GM19099 (cell line): ENCODE data around the gene SPINT2.

Experiments used
- POLR2A ChIP-seq: IDR thresholded peaks from 3 replicates; pipeline ENCODE4 v1.6.1; 2011; ENCODE audit warnings: low read depth; ENCODE audit not compliant: insufficient read length; ENCODE audit errors: extremely low read depth

The SPINT2 gene

GRCh38 chr19:38277969-38278680 is 13.8 kb downstream of the SPINT2 start:
- no peak for TF ChIP-seq POLR2A

- TF ChIP-seq POLR2A: no peak
These were observed 14.4 kb downstream of the SPINT2 start for GRCh38 chr19:38278751-38279150.

GRCh38 chr19:38280030-38280921 is 15.9 kb downstream of the SPINT2 start:
- TF ChIP-seq POLR2A: no peak

DNA sequence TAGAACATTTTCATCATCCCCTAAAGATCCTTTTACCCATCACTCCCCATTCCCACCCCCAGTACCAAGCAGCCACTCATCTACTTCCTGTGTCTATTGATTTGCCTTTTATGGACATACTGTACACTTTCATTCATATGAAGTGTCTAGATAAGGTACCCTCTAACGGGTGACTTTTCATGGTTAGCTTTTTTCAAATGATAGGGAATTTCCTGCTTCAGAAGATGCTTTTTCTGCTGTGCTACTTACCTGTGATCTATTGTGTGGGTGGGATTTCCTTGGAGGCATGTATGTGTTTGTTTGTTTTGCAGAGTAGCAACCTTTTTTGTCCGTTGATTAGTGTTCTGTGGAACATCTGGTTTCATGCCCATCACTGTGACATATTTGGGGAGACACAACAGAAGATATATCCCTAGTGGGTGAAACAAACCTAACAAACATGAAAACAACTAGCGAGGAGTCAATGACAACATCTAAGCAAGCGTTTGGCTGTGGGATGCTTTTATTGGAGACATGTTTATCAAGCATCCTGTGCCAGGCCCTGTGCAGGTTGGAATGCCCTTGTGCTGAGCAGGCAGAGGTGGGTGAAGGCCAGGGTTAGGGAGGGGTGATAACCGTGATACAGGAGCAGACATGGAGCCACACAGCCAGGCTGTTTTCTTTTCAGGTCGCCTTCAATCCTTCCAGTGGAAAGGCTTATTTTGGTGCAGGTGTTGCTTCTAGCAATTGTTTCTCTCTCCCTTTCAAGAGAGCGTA is 17.6 kb downstream of the SPINT2 start:
- no peak for TF ChIP-seq POLR2A

- no peak for TF ChIP-seq POLR2A
These were observed 18.9 kb downstream of the SPINT2 start for GRCh38 chr19:38283271-38283670.

- no peak for TF ChIP-seq POLR2A
These were observed 20.0 kb downstream of the SPINT2 start for GRCh38 chr19:38284422-38284821.

DNA sequence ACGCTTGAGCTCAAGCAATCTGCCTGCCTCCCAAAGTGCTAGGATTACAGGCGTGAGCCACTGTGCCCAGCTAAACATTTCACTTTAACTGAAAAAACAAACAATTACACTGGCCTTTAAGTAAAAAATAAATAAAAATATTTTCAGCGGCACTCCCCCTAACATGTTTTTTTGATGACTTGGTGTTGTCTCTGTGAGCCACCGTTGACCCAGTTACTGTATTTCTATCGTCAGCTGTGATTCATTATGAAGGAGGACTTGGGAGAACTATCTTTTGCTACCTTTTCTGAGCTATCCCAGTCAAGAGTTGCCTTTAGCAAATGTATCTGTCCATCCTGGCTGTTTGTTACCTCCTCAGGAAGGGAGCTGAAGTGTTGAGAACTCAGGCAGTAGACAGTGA is 21.2 kb downstream of the SPINT2 start:
- no peak for TF ChIP-seq POLR2A

DNA sequence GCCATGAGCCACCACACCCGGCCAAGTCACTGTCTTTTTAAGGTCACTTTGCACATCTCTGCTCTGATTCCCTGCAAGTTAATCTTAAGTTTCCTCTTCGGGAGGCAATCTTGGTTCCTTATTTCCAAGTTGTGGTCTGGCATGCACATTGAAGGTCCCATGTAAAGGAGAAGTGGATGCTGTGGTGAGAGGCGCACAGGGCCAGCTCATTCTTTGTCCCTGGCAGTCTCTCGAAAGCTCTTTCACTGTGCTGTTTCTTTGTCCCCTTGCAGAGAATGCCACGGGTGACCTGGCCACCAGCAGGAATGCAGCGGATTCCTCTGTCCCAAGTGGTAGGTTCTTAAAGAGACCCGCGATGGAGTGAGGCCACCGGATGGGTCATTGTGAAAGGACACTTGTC is 23.2 kb downstream of the SPINT2 start:
- no peak for TF ChIP-seq POLR2A

GRCh38 chr19:38288123-38288855 is 23.9 kb downstream of the SPINT2 start:
- TF ChIP-seq POLR2A: no peak

GRCh38 chr19:38289955-38290354 is 25.6 kb downstream of the SPINT2 start:
- TF ChIP-seq POLR2A: no peak

DNA sequence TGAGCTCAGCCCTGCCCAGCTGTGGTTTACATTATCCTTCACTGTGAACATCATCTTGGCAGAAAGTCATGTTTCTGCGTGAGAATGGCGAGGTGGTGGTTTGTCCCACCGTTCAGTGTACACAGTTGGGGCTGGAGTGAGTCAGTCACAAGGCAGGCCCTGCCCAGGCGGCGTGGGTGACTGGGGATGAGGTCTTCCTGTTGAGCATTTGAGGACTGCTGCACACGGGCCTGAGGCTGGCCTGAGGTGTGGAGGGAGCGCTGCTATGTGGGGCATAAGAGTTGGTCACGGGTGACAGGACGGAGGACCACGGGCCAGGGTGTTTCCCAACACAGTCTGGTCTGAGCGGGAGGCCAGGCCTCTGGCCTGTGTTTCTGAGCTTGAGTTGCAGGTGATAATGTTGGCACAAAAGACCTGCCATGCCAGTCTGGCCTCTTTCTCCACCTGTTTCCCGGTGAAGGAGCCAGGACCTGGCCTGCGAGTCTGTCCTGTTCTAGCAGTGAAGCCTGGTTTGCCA is 26.3 kb downstream of the SPINT2 start:
- TF ChIP-seq POLR2A: no peak

- TF ChIP-seq POLR2A: no peak
These were observed 27.5 kb downstream of the SPINT2 start for GRCh38 chr19:38291855-38292254.

GRCh38 chr19:38293281-38293680 is 28.9 kb downstream of the SPINT2 start:
- TF ChIP-seq POLR2A: no peak

- TF ChIP-seq POLR2A: no peak
These were observed 29.7 kb downstream of the SPINT2 start for GRCh38 chr19:38294090-38294489.
